K562 (cell line): Measurements from ENCODE around the gene SGIP1. TPM values are rescaled to one million over a fixed set of nuclear protein-coding genes. Genes with fewer than 3 reads are reported as not detected.

Experiments
- ATAC-seq: fragments of 200-7000 bp; cut with Tn5 transposase; 3 replicates; pipeline ENCODE4 v1.9.1; 2020; ENCODE audit warnings: moderate library complexity
- BruUV-seq: library from RNA; stranded (reverse); fragments of 400-500 nt; replicated peaks from 2 replicates; lab custom pipeline; 2021; lab: Mats Ljungman, UMichigan
- CTCF ChIA-PET: fragments of 300-600 bp; formaldehyde crosslinking; extraction: SDS; loops from one replicate; lab custom pipeline; 2021; ENCODE audit warnings: low intra/inter-chr PET ratio; lab: Yijun Ruan, JAX
- POLR2A ChIA-PET: fragments of 300-600, 350-650 bp; sonication (Branson Sonifier 250); formaldehyde crosslinking; extraction: SDS; loops from one replicate; lab custom pipeline; 2021; ENCODE audit warnings: antibody characterized with exemption, inconsistent platforms; lab: Yijun Ruan, JAX
- DNase-seq, 4 experiments: peaks; one replicate each; pipeline versions ENCODE4 v3.0.0 to v3.0.0-alpha.2; 2011 to 2018; ENCODE audit warnings: low spot score in 3 of 4, mixed read lengths in 3 of 4; ENCODE audit errors: extremely low read depth in 1 of 4
- FAIRE-seq: peaks from 2 replicates; lab custom pipeline; 2011; peaks lifted over from hg19 to GRCh38; lab: Jason Lieb, UNC
- H2AFZ ChIP-seq: 2 replicates; pipeline ENCODE4 v1.6.0; 2011; ENCODE audit warnings: low read depth, low read length, control low read depth, inconsistent platforms
- H3K27ac ChIP-seq: fragments of 200-600 bp; 3 replicates; pipeline ENCODE4 v1.8.0; 2011; ENCODE audit warnings: low read depth, mild to moderate bottlenecking, control low read depth, inconsistent platforms, low read length, moderate library complexity, mixed read lengths; ENCODE audit errors: extremely low read depth
- H3K27me3 ChIP-seq, 2 experiments: fragments of 300-600 bp in 1 of 2; 2 replicates in 1 of 2; 3 replicates in 1 of 2; pipeline versions ENCODE4 v1.6.0 to v1.8.0; 2011; ENCODE audit warnings: inconsistent platforms in 2 of 2, low read length in 2 of 2, mild to moderate bottlenecking in 1 of 2, mixed read lengths in 1 of 2, moderate library complexity in 1 of 2; ENCODE audit not compliant: control insufficient read depth in 2 of 2, insufficient read depth in 2 of 2
- H3K36me3 ChIP-seq: fragments of 300-600 bp; 3 replicates; pipeline ENCODE4 v1.8.0; 2011; ENCODE audit warnings: mild to moderate bottlenecking, low read length, inconsistent platforms; ENCODE audit not compliant: control insufficient read depth, insufficient read depth
- H3K4me1 ChIP-seq, 2 experiments: fragments of 200-600 bp in 1 of 2; replicated peaks in 1 of 2; 2 replicates in 1 of 2; 3 replicates in 1 of 2; pipeline versions ENCODE4 v1.5.1 to v1.8.0; 2011; ENCODE audit warnings: inconsistent platforms in 2 of 2, low read length in 2 of 2, mild to moderate bottlenecking in 1 of 2, mixed read lengths in 1 of 2, moderate library complexity in 1 of 2; ENCODE audit not compliant: control insufficient read depth in 2 of 2, insufficient read depth in 2 of 2
- H3K4me2 ChIP-seq: 2 replicates; pipeline ENCODE4 v1.6.1; 2011; ENCODE audit warnings: low read length, control low read depth, inconsistent platforms, mixed read lengths; ENCODE audit not compliant: insufficient read depth
- H3K4me3 ChIP-seq: fragments of 200-600 bp; sonication (generic), shearing (Covaris generic); 2 replicates; pipeline ENCODE4 v1.5.1; 2016; ENCODE audit warnings: control low read depth, inconsistent platforms
- H3K79me2 ChIP-seq: fragments of 200-600 bp; 3 replicates; pipeline ENCODE4 v1.8.0; 2011; ENCODE audit warnings: low read length, inconsistent platforms; ENCODE audit not compliant: control insufficient read depth, insufficient read depth
- H3K9ac ChIP-seq, 2 experiments: 2 replicates each; pipeline versions ENCODE4 v1.6.0 to v1.6.1; 2011; ENCODE audit warnings: low read depth in 2 of 2, low read length in 2 of 2, control low read depth in 1 of 2, inconsistent platforms in 1 of 2, mild to moderate bottlenecking in 1 of 2, mixed read lengths in 1 of 2; ENCODE audit not compliant: insufficient read depth in 1 of 2
- H3K9me1 ChIP-seq: one replicate; pipeline ENCODE4 v1.6.0; 2011; ENCODE audit warnings: inconsistent platforms, mild to moderate bottlenecking, low read length, moderate library complexity; ENCODE audit not compliant: control insufficient read depth, insufficient read depth
- H3K9me3 ChIP-seq: replicated peaks from 2 replicates; pipeline ENCODE4 v1.5.1; 2011; ENCODE audit warnings: low read depth, low read length, inconsistent platforms; ENCODE audit not compliant: control insufficient read depth, insufficient read depth
- H4K20me1 ChIP-seq: replicated peaks from 2 replicates; pipeline ENCODE4 v1.6.1; 2011; ENCODE audit warnings: low read length, inconsistent platforms, mixed read lengths; ENCODE audit not compliant: control insufficient read depth, insufficient read depth
- CBX8 ChIP-seq: fragments of 200-600 bp; sonication (generic); IDR thresholded peaks from 2 replicates; pipeline ENCODE4 v1.6.1; 2012; ENCODE audit warnings: borderline replicate concordance, mixed run types, low read depth, mild to moderate bottlenecking, moderate library complexity, mixed read lengths, low read length, control low read depth, inconsistent platforms; ENCODE audit not compliant: poor library complexity, severe bottlenecking; ENCODE audit errors: extremely low read depth
- ESRRA ChIP-seq: fragments of 450-650 bp; IDR thresholded peaks from 2 replicates; pipeline ENCODE4 v1.6.1; 2014; ENCODE audit warnings: low read depth, mild to moderate bottlenecking, moderate library complexity, borderline replicate concordance
- SIN3B ChIP-seq: fragments of 450-650 bp; IDR thresholded peaks from 2 replicates; pipeline ENCODE4 v1.6.1; 2017; ENCODE audit warnings: low read depth, mild to moderate bottlenecking, moderate library complexity
- TRIM24 ChIP-seq, 2 experiments: fragments of 450-650 bp; IDR thresholded peaks; 2 replicates each; pipeline ENCODE4 v1.6.1; 2016
- ZNF280B ChIP-seq: fragments of 250-450 bp; sonication (Bioruptor Pico); IDR thresholded peaks from 2 replicates; pipeline ENCODE4 v1.5.1; 2021; ENCODE audit warnings: mild to moderate bottlenecking
- ZNF318 ChIP-seq, 2 experiments: fragments of 450-650 bp; IDR thresholded peaks; 2 replicates each; pipeline ENCODE4 v1.6.1; 2016; ENCODE audit warnings: mild to moderate bottlenecking in 2 of 2, borderline replicate concordance in 1 of 2, low read depth in 1 of 2, moderate library complexity in 1 of 2
- WGBS: fragments of 100-300 bp; shearing (Covaris generic); methylation state at CpG from one replicate; pipeline ENCODE4 v1.1.6; 2016; ENCODE audit warnings: low coverage, mixed read lengths; ENCODE audit not compliant: insufficient coverage; ENCODE audit errors: missing lambda C conversion rate; 5-methylcytosine and 5-hydroxymethylcytosine counted together
- in situ Hi-C: fragments of 300-500 bp; cut with MboI; formaldehyde crosslinking; loops from 4 replicates; pipeline ENCODE4 v1.15.0; 2018; ENCODE audit warnings: inconsistent platforms, mixed read lengths
- intact Hi-C: fragments of 100-400 bp; cut with micrococcal nuclease; formaldehyde crosslinking; loops from 2 replicates; pipeline ENCODE4 v1.14.2; 2022
- polyA plus RNA-seq, 8 experiments: library from polyadenylated mRNA; depleted of rRNA in 4 of 8; stranded (reverse) in 5 of 8; unstranded in 3 of 8; fragments of >200 nt; fragmentation: Nextera tagmentation in 2 of 8; fragmentation: Illumina TruSeq in 1 of 8; extraction: Ambion mirVana in 2 of 8; extraction: Trizol in 1 of 8; gene quantifications; 2 replicates each; pipeline versions ENCODE4 v1.2.1 to v1.2.3, GENCODE V29; 2011 to 2014; ENCODE audit warnings: inconsistent platforms in 1 of 8, missing spikeins in 1 of 8
- total RNA-seq, 7 experiments: library from RNA; depleted of rRNA in 6 of 7; stranded (reverse); fragments of >200 nt in 6 of 7; fragmentation: Illumina TruSeq in 2 of 7; extraction: Trizol in 2 of 7; gene quantifications; 2 replicates each; pipeline versions ENCODE4 v1.2.1 to v1.2.3, GENCODE V29; 2011 to 2021; ENCODE audit warnings: low replicate concordance in 1 of 7
- TF ChIP-seq, protein P1 (sequence below), 2 experiments: fragments of 450-650 bp; conservative IDR thresholded peaks; 2 replicates each; pipeline ENCODE4 v1.6.1; 2017; ENCODE audit warnings: mild to moderate bottlenecking in 2 of 2, moderate library complexity in 2 of 2
- TF ChIP-seq, protein P2 (sequence below): fragments of 450-650 bp; formaldehyde crosslinking; conservative IDR thresholded peaks from 2 replicates; pipeline ENCODE4 v1.4.0; 2022; ENCODE audit warnings: mild to moderate bottlenecking, missing genetic modification characterization

The SGIP1 gene
- total and polyA plus RNA-seq, 9 of the 15 experiments (the other 6 are each of a cell fraction or from before 2014, with no cell fraction given), result 0.07 to 0.35 TPM; not detected in 7

DNA sequence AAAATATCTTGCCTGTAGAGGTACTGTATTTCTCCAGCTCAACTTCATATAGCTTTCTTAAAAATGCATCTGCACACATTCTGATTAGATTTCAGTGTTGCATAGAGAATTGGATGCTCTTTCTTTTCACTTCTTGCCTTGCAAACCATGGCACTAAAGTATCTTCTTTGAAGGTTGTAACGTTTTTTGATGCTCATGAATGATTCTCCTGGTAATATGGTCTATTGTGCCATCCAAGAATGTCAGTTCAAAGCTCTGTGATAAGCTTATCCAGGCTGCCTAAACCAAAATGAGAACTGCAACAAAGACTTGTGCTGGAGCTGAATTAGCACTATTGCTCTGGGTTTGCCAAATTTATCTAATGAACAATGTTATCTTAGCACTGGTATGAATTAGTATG is 1.9 kb downstream of the SGIP1 start:
- BruUV-seq, result no TSS peak
- Histone ChIP-seq H3K79me2 (no peaks in the 10 kb centered on the region), H2AFZ (no peak overlapping the region), H3K36me3 (no peaks in the 10 kb centered on the region), H3K4me1 (peaks cover 2 to 15% of the 10 kb centered on the region in 2 experiments; a peak in 4 of 5 replicates), H3K4me3 (no peak overlapping the region), H3K9me3 (no peaks in the 10 kb centered on the region), H3K9me1 (no peaks in the 10 kb centered on the region), H3K9ac (no peak overlapping the region), H3K27me3 (peaks cover 9 to 17% of the 10 kb centered on the region in 2 experiments; a peak in 4 of 5 replicates), H4K20me1 (no peaks in the 10 kb centered on the region), H3K27ac (no peak overlapping the region), H3K4me2 (no peak overlapping the region)
- POLR2A ChIA-PET, result interaction anchor here (0.6 to 1.0 kb wide), 4 partner anchors 9 to 753 kb away, joined by 3 to 6 read pairs (median 3); no protein-coding TSS in a partner anchor
- 0% methylated on average over 1 of the region's 1 CpG for WGBS
- in situ Hi-C loops (no loop called here), intact Hi-C loops (no loop called here)
- FAIRE-seq (no peak), DNase-seq (no peak), ATAC-seq (no peak)
- CTCF ChIA-PET, result no interaction called here
- TF ChIP-seq ZNF280B (CRISPR knock-in tag), result no peak
- TF ChIP-seq ESRRA, result no peak
- no peak for TF ChIP-seq ZNF318 (IDR thresholded peaks at IDR 0.05; ENCODE audit: borderline replicate concordance in 1 of 2, low read depth in 1 of 2)
- no peak for TF ChIP-seq TRIM24 (IDR thresholded peaks at IDR 0.05)
- TF ChIP-seq, protein P1, sequence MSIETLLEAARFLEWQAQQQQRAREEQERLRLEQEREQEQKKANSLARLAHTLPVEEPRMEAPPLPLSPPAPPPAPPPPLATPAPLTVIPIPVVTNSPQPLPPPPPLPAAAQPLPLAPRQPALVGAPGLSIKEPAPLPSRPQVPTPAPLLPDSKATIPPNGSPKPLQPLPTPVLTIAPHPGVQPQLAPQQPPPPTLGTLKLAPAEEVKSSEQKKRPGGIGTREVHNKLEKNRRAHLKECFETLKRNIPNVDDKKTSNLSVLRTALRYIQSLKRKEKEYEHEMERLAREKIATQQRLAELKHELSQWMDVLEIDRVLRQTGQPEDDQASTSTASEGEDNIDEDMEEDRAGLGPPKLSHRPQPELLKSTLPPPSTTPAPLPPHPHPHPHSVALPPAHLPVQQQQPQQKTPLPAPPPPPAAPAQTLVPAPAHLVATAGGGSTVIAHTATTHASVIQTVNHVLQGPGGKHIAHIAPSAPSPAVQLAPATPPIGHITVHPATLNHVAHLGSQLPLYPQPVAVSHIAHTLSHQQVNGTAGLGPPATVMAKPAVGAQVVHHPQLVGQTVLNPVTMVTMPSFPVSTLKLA (conservative IDR thresholded peaks at IDR 0.05), result no peak
- no peak for TF ChIP-seq CBX8
- TF ChIP-seq SIN3B, result no peak
- TF ChIP-seq, protein P2, sequence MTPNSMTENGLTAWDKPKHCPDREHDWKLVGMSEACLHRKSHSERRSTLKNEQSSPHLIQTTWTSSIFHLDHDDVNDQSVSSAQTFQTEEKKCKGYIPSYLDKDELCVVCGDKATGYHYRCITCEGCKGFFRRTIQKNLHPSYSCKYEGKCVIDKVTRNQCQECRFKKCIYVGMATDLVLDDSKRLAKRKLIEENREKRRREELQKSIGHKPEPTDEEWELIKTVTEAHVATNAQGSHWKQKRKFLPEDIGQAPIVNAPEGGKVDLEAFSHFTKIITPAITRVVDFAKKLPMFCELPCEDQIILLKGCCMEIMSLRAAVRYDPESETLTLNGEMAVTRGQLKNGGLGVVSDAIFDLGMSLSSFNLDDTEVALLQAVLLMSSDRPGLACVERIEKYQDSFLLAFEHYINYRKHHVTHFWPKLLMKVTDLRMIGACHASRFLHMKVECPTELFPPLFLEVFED, result no peak
